NCI-H2107 treated with DMSO at 0.1 percent for 48 hours (cell line): ENCODE measurements around the gene CCK.

Source experiments
- DNase-seq: peaks from one replicate; lab custom pipeline; 2025; ENCODE audit not compliant: unreplicated experiment; lab: John Stamatoyannopoulos, UW

CCK gene

DNA sequence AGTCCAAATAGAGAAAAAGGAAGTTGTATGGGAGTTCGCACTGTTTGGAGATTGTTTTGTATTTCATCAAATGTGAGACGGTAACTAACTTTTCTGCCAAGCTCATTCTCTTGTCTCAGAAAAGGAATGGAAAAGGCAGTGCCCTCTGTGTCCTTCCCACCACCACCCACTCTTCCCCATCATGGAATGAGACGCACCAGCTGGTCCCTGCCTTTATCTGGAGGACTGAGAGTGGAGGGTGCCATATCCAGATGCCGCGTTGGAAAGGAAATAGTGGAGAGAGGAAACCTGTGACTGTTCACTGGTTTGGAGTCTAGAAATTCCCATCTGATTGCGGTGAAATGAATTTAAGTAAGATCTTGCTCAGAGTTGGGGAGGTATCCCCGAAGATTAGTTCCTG lies 3.7 kb upstream of the CCK start:
- no peak for DNase-seq

GRCh38 chr3:42267878-42268277 lies 1.9 kb upstream of the CCK start:
- DNase-seq, result no peak

- DNase-seq, result no peak
Observed at GRCh38 chr3:42265059-42265991, 660 bp downstream of the CCK start.

DNA sequence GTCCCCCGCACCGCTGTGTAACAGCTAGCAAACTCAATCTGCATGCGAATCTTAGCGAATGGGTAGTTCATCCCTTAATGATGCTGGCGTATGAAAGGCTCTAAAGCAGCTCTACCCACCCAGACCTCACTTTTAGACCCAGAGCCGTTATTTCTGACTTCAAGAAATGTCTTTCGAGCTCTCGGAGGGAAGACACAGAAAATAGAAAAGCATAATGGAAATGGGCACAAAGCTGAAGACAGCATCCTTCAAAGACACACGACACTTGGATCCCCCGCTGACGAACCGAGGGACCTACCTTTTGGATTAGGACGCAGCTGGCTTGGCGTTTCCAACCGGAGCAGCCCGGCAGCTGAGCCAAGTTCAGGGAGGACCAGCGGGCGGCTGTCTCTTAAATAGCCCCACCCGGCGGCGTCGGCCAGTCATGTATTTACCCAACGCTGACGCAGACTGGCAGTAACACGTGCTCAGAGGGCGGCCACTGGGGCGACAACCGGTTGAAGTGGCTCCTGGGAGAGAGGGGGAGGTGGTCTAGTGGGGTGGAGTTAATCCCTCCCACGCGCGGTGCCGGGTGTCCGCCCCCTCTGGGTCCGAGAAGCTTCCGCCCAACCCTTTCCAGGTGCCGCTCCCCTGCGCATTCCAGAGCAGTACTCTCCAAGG lies 1.5 kb downstream of the CCK start:
- no peak for DNase-seq

GRCh38 chr3:42263354-42264346 lies 2.3 kb downstream of the CCK start:
- DNase-seq, result no peak

DNA sequence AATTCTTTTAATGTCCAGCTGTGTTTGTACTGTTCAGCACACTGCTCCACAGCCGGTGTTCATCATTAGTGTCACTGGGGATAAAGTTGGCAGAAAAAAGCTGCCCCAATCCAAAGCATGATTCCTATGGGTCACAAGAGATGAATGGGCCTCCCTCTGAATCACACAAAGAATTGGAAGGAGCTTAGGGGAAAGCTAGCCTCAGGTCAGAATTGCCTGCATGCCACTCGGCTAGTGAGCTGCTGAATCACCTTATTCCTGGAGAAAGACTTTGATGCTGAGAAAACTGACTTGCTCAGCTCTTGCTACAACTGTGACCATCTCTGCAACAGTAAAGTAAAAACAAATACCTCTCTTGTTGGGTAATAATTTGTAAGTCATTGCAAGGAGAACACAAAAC lies 3.5 kb downstream of the CCK start:
- DNase-seq, result no peak

- no peak for DNase-seq
Observed at GRCh38 chr3:42257007-42257406, 9.0 kb downstream of the CCK start.

DNA sequence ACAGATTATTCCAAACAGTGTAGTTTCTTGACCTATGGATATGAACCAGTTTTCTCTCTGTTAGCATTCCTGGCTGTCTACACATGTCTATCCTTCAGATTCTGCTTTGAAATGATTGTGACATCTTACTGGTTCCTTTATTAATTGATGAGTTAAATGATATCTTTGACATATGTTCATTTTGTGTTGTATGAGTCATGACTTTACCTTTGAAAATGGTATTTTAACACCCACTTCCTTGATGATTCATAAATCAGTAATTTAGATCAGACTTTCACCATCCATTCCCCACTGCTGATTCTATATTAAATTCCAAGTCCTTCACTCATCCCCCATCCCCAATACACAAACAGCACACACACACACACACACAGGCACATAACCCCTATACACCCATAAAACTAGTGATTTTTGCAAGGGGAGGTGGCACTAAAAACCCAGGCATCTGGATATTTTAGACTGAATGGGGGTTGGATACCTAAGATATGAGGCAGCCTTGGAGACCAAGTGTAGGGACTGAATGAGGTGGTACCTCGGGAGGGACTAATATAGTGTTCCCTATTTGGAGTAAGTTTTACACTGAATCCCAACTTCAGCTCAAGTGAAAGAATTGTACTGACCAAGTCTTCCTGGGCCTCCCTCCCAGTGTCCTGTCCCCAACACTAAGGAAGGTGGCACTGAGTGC lies 9.7 kb downstream of the CCK start:
- no peak for DNase-seq

GRCh38 chr3:42254566-42254965 lies 11.4 kb downstream of the CCK start:
- no peak for DNase-seq

GRCh38 chr3:42250761-42251160 lies 15.2 kb downstream of the CCK start:
- no peak for DNase-seq

DNA sequence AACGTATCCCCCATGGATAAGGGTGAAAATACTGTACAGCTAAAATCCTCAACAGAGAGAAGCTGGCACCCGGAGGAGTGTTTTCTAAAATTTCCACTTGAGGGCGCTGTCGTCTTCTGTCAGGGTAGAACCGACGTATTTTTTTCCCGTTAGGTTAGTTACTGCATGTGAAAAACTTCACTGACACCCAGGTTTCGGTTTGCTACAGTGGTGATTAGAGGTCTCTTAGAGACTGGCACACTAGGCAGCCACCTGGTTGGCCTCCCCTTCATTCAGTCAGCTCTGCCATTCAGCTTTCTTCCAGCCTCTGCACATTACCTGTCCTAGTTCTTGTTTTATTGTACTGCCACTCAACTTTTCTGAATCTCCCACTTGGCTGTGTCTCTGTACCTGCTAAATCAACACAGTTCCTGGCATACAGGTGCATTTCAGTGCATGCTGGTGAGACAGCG lies 18.4 kb downstream of the CCK start:
- DNase-seq, result peak; percentile 64

- DNase-seq, result no peak
Observed at GRCh38 chr3:42246091-42246490, 19.9 kb downstream of the CCK start.

- DNase-seq, result no peak
Observed at GRCh38 chr3:42236611-42237010, 29.4 kb downstream of the CCK start.

GRCh38 chr3:42235532-42235931 lies 30.5 kb downstream of the CCK start:
- no peak for DNase-seq

DNA sequence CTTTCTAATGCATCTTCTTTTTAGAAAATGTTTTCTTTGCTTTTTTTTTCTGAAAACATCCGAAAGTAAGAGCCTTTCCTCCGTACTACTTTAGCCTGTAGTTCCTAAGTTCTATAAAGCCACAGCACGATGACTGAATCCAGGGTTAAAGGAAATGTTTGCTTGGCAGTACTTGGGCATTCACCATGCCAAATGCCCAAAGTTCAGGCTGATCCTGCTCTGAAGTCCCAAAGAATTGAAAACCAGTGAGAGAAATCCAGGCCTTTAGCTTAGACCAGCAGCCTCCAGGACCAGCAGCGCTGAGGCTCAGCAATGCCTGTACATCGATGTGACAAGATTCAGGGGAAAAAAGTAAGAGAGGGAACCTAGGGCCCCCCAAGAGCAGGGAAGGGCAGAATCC lies 35.1 kb downstream of the CCK start:
- DNase-seq, result no peak

- DNase-seq, result peak; percentile 25
Observed at GRCh38 chr3:42229942-42230688, 35.9 kb downstream of the CCK start.

DNA sequence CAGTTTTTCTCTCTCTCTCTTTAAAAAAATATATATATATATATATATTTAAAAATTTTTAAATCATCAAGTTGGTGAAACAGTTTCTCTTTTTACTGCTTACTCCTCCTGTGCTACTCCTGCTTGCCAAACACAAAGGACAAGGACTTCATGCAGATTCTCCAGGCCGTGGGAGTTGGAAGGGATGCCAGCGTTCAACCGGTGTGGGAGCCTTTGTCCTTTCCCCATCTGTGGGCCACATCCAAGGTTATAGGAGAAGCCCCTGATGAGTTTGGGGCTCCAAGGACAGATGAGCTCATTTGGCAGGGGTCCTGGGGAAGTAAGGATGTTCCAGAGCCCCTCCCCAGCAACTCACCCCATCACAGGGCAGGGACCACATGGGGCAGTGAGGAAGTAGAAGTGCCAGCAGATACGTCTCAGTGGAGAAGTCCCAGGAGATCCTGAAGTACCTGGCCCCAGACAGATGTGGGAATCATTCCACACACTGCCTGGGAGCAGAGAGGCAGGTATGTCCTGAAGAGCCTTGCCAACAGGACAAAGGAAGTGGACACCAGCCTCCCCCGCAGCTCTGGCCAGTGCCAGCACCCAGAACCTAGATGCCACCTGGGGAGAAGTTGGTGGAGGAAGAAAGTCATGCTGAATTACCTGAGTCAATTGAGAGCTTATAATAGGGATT lies 36.6 kb downstream of the CCK start:
- no peak for DNase-seq

- DNase-seq, result peak; percentile 10
Observed at GRCh38 chr3:42228796-42229195, 37.2 kb downstream of the CCK start.
